ENCODE measurements around the gene S100A8. TPM values are rescaled to one million over a fixed set of nuclear protein-coding genes. Genes with fewer than 3 reads are reported as not detected.

The S100A8 gene
- total RNA-seq, 3 donors from 2014 or later: 13.1 to 37.4 (median 26.5) TPM

GRCh38 chr1:153434746-153435455 is 44.0 kb upstream of the S100A8 start:
- H3K36me3 ChIP-seq: no peaks in the 10 kb centered on the region
- H3K27ac ChIP-seq: no peak overlapping the region
- no peak for DNase-seq (ENCODE audit: low spot score in 2 of 2)
- intact Hi-C loops (cut with DNase I; ENCODE audit: low total_unique reads): no loop called here
- no peaks in the 10 kb centered on the region for H3K9me3 ChIP-seq
- TF ChIP-seq POLR2AphosphoS5 (IDR thresholded peaks at IDR 0.05): no peak
- TF ChIP-seq CTCF (IDR thresholded peaks at IDR 0.05): no peak
- no peak for TF ChIP-seq POLR2A (IDR thresholded peaks at IDR 0.05)
- H3K27me3 ChIP-seq: no peaks in the 10 kb centered on the region
- H3K4me3 ChIP-seq: no peak overlapping the region
- no peaks in the 10 kb centered on the region for H3K4me1 ChIP-seq

GRCh38 chr1:153432874-153433681 is 42.2 kb upstream of the S100A8 start:
- intact Hi-C loops (cut with DNase I; ENCODE audit: low total_unique reads): no loop called here
- Histone ChIP-seq H3K4me3 (no peak overlapping the region), H3K36me3 (no peaks in the 10 kb centered on the region), H3K4me1 (no peaks in the 10 kb centered on the region), H3K27me3 (peaks cover 0 to 12% of the 10 kb centered on the region in 2 donors), H3K27ac (no peak overlapping the region), H3K9me3 (no peaks in the 10 kb centered on the region)
- no peak for DNase-seq (ENCODE audit: low spot score in 2 of 2)
- TF ChIP-seq POLR2A (IDR thresholded peaks at IDR 0.05): no peak
- no peak for TF ChIP-seq CTCF (IDR thresholded peaks at IDR 0.05)
- TF ChIP-seq POLR2AphosphoS5 (IDR thresholded peaks at IDR 0.05): no peak

- Histone ChIP-seq H3K4me3 (no peak overlapping the region), H3K9me3 (no peaks in the 10 kb centered on the region), H3K36me3 (no peaks in the 10 kb centered on the region), H3K27ac (no peak overlapping the region), H3K27me3 (peaks cover 0 to 12% of the 10 kb centered on the region in 2 donors), H3K4me1 (no peaks in the 10 kb centered on the region)
- TF ChIP-seq CTCF (IDR thresholded peaks at IDR 0.05) (no peak), POLR2A (IDR thresholded peaks at IDR 0.05) (no peak), POLR2AphosphoS5 (IDR thresholded peaks at IDR 0.05) (no peak)
- DNase-seq (ENCODE audit: low spot score in 2 of 2): no peak
- intact Hi-C loops (cut with DNase I; ENCODE audit: low total_unique reads): no loop called here
These were observed 41.1 kb upstream of the S100A8 start for GRCh38 chr1:153431928-153432327.

GRCh38 chr1:153431427-153431826 is 40.6 kb upstream of the S100A8 start:
- Histone ChIP-seq H3K4me1 (no peaks in the 10 kb centered on the region), H3K27me3 (peaks cover 0 to 12% of the 10 kb centered on the region in 2 donors), H3K27ac (no peak overlapping the region), H3K36me3 (no peaks in the 10 kb centered on the region), H3K4me3 (no peak overlapping the region), H3K9me3 (no peaks in the 10 kb centered on the region)
- TF ChIP-seq POLR2A (IDR thresholded peaks at IDR 0.05): no peak
- TF ChIP-seq POLR2AphosphoS5 (IDR thresholded peaks at IDR 0.05): no peak
- no peak for TF ChIP-seq CTCF (IDR thresholded peaks at IDR 0.05)
- no peak for DNase-seq (ENCODE audit: low spot score in 2 of 2)
- intact Hi-C loops (cut with DNase I; ENCODE audit: low total_unique reads): no loop called here

- TF ChIP-seq POLR2A (IDR thresholded peaks at IDR 0.05) (no peak), CTCF (IDR thresholded peaks at IDR 0.05) (no peak), POLR2AphosphoS5 (IDR thresholded peaks at IDR 0.05) (no peak)
- no peaks in the 10 kb centered on the region for H3K36me3 ChIP-seq
- H3K9me3 ChIP-seq: no peaks in the 10 kb centered on the region
- no peak for DNase-seq (ENCODE audit: low spot score in 2 of 2)
- H3K4me1 ChIP-seq: no peaks in the 10 kb centered on the region
- H3K27ac ChIP-seq: no peak overlapping the region
- H3K27me3 ChIP-seq: peaks cover 0 to 12% of the 10 kb centered on the region in 2 donors
- H3K4me3 ChIP-seq: no peak overlapping the region
- intact Hi-C loops (cut with DNase I; ENCODE audit: low total_unique reads): no loop called here
These were observed 40.1 kb upstream of the S100A8 start for GRCh38 chr1:153431002-153431401.
